ENCODE data around the gene CPLX4.

DNA sequence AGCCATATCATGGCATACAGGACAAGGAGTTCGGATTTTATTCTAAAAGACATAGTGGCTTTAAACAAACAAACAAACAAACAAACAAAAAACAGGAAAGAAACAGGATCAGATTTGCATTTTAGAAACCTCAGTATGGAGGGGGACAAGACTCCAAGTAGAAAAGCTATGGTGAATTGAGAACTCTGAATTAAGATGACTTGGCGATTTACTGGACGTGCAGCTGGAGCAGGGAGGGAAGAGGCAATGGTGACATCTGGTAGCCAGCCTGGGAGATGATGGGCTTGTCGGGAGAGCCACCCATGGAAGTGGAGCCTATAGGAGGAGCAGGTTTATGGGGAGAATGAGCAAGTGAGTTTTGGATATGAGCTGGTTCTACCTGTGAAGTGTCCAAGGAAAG is 13.2 kb downstream of the CPLX4 start:
- TF ChIP-seq, protein P1, sequence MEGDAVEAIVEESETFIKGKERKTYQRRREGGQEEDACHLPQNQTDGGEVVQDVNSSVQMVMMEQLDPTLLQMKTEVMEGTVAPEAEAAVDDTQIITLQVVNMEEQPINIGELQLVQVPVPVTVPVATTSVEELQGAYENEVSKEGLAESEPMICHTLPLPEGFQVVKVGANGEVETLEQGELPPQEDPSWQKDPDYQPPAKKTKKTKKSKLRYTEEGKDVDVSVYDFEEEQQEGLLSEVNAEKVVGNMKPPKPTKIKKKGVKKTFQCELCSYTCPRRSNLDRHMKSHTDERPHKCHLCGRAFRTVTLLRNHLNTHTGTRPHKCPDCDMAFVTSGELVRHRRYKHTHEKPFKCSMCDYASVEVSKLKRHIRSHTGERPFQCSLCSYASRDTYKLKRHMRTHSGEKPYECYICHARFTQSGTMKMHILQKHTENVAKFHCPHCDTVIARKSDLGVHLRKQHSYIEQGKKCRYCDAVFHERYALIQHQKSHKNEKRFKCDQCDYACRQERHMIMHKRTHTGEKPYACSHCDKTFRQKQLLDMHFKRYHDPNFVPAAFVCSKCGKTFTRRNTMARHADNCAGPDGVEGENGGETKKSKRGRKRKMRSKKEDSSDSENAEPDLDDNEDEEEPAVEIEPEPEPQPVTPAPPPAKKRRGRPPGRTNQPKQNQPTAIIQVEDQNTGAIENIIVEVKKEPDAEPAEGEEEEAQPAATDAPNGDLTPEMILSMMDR (IDR thresholded peaks at IDR 0.05; ENCODE audit: control extremely low read depth in 1 of 3, insufficient read depth in 1 of 3, low read depth in 1 of 3, low read length in 3 of 3): no peak
- TF ChIP-seq EZH2 (IDR thresholded peaks at IDR 0.05; ENCODE audit: low read depth, low read length, severe bottlenecking) (no peak), CHD2 (IDR thresholded peaks at IDR 0.05; ENCODE audit: low read length) (no peak), CBX5 (IDR thresholded peaks at IDR 0.05; ENCODE audit: low read depth, low read length) (no peak), POLR2A (IDR thresholded peaks at IDR 0.05; ENCODE audit: control extremely low read depth in 1 of 2, low read depth in 2 of 2, low read length in 2 of 2) (no peak)

All from H1 (cell line).